HG02943 (cell line): Measurements from ENCODE around the gene RAPGEF4.

Experiments
- ATAC-seq: cut with Tn5 transposase; IDR thresholded peaks from one replicate; pipeline ENCODE4 v1.9.1; 2021; ENCODE audit warnings: mild to moderate bottlenecking, low read depth, moderate library complexity; ENCODE audit not compliant: unreplicated experiment

Gene RAPGEF4

DNA sequence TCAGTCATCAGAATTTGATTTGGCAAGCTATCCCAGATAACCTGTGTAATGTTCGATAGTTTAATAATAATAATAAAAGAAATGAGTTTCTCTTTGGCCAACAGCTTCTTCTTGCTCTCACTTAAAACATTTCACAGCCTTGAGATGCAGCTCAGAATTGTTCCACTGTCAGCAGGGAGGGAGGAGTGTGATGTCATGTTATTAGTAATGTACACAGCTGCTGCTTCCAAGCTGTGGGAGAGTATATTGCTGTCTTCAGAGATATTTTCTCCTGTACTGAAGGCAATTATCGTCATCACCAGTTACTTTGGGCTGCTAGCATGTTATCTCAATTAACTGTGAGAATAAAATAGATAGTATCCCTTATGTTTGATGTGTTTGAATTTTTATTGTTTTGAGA, 193.1 kb downstream of the RAPGEF4 start:
- ATAC-seq: no peak

DNA sequence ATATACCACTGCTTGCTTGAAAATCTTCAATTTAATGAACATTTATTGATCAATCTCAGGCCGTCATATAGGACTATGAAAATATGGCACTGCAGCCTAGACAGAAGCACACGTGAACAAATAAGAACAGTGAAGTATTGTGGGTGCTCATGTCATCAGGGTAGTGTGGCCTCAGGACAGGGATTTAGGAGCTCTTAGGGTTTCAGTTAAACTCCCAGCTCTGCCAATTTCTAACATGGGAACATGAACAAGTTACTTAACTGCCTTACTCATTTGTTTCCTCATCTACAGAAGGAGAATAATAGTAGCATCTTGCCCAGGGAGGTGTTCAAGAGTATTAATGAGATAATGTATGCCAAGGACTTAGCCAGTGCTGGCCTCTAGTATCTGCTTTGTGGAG, 194.0 kb downstream of the RAPGEF4 start:
- ATAC-seq: no peak

DNA sequence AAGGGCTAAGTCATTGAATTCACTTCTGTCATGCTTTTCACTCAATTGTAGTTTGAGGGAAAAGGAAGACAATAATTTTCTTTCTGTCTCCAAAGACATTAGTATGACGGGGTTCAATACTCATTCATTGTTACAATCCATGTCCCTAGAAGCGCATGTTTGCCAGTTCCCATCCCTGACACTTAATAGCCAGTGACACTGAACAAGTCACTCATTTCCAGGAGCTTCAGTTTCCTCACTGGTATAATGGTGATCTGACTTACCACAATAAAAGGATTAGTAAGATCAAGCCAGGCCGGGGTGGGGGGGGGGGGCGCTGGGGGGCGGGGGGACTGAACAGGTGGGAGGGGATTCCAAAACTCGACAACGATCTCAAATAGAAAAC, 195.2 kb downstream of the RAPGEF4 start:
- ATAC-seq: no peak

DNA sequence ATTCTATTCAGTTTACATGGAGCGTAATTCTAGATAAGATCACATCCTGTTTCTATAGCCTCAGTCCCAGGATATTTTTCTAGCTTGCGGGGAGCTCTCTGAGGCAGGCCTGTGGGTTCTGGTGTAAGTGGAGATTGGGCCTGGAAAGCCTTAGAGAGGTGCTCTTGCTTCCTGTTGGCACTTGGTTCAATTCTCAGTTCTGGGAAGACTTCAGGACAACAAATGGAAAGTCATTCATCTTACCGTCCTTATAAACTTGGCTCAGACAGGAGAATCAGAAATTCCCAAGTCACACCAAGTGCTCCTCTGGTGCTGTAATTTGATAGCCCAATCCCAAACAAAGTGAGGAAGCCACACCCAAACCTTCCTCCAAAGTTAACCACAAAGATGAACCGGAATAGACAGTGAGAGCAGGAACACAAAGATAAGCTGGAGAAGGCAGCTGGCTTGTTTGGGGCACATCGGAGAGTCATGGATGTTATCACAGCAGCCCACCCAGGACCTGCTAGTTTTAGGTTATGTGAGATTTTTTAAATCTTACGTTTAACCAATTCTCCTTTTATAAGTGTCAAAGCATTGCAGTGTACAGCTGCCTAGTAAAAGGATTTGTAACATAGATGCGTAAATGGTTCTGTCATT, 195.7 kb downstream of the RAPGEF4 start:
- ATAC-seq: no peak

- ATAC-seq: no peak
These were observed 196.4 kb downstream of the RAPGEF4 start for GRCh38 chr2:172931918-172932520.

DNA sequence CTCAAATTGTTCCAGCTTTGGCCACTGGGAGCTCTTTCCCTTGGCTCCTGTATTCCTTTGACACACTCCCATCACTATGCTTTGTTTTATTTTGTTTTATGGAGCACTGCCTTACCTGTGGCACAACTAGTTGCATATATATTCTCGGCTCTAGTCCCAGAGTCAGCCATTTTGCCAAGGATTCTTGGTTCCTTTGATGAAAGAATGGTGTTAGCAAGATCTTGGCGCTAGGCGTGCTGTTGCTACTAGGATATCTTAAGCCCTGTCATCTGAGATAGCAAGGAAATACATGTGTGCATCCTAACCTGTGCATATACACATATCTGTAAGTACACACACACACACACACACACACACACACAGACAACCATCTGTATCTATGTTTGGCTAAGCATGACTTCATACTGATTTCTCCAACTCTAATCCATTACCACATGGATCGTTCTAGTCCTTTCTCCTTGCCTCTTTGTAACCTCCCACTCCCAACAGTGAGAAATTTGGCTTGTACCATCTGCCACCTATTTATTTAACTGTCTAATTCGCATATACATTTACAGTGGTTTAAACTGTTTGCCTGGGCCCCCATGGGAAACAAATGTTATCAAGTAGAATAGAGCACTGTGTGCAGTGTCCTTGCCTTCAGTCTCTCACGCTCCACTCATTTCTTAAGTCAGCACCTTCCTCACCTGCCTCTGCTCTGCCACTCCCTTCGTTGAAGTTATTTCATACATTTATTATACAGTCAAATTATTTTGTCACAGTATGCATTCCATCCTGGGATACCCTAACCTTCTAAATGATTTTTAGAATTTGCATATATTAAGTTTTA, 202.5 kb downstream of the RAPGEF4 start:
- ATAC-seq: no peak

DNA sequence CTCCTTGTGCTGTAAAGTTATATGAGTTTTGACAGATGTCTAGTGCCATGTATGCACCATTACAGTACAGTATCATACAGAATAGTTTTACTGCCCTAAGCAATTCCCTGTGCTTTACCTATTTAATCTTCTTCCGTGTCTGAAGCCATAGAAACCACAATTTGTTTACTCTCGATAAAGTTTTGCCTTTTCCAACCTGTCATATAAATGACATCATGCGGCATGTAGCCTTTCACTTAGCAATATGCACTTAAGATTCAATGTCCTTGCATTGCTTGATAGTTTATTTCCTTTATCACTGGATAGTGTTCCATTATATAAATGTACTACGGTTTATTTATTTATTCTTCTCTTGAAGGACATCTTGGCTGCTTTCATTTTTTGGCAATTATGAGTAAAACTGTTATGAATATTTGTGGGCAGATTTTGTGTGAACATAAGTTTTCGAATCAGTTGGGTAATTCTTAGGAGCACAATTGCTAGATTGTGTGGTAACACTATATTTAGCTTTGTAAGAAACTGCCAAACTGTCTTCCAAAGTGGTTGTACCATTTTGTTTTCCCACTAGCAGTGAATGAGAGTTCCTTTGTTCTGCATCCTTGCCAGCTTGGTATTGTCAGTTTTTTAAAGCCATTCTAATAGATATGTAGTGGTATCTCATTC, 203.2 kb downstream of the RAPGEF4 start:
- no peak for ATAC-seq

DNA sequence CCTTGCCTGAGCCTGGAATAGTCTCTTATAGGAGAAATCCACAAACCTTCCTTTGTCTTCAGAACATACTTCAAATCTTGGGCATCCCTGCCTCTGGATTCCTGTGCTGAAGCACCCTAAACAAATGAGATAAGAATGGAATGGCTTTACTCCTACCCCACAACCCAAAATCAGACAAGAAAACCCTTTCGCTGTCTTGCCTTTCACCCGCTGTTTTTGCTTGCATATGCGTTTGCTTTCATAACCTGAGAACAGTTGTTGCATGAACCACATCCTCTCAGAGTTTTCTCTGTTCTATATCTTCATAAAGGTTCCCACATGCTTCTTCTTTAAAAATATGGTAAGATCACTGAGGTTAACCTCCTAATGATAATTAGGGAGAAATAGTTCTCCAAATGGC, 207.9 kb downstream of the RAPGEF4 start:
- ATAC-seq: no peak

- ATAC-seq: no peak
These were observed 208.6 kb downstream of the RAPGEF4 start for GRCh38 chr2:172944022-172944793.

- no peak for ATAC-seq
These were observed 209.3 kb downstream of the RAPGEF4 start for GRCh38 chr2:172944794-172945509.

- no peak for ATAC-seq
These were observed 209.8 kb downstream of the RAPGEF4 start for GRCh38 chr2:172945510-172945850.

DNA sequence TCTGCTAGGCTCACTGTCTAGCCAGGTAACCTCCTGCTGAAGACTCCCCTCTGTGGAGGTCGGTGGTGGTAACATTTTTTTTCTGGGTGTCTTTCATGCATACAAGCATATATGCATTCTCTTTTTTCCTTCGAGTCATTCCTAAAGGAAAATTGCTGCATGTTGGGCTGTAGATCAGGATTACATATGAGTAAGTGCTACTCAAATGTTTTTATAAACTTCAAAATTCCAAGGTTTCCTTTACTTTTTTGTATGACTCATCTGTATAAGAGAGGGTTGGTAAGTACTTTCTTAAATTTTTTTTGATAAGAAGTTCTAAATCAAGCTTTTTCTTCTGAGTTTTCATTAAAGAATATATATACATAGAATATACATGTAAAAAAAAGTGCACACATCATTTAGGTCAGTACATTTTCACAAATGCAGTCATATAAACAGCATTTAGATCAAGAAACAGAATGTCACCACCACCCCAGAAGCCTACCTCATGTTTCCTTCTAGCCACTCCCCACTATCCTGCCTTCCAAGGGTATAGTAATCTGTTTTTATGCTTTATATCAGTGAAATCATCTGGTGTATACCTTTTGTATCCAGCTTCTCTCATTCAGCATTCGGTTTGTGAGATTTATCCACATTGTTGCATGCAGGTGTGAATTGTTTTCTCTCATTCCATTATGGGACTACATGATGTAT, 212.0 kb downstream of the RAPGEF4 start:
- ATAC-seq: no peak

- no peak for ATAC-seq
These were observed 213.9 kb downstream of the RAPGEF4 start for GRCh38 chr2:172949522-172949921.

- ATAC-seq: no peak
These were observed 214.9 kb downstream of the RAPGEF4 start for GRCh38 chr2:172950565-172950964.

- no peak for ATAC-seq
These were observed 215.9 kb downstream of the RAPGEF4 start for GRCh38 chr2:172951554-172951953.

- ATAC-seq: no peak
These were observed 217.8 kb downstream of the RAPGEF4 start for GRCh38 chr2:172953411-172953810.

- ATAC-seq: no peak
These were observed 218.6 kb downstream of the RAPGEF4 start for GRCh38 chr2:172953970-172954852.

- no peak for ATAC-seq
These were observed 219.9 kb downstream of the RAPGEF4 start for GRCh38 chr2:172955587-172955986.
